HG03342 (cell line): ENCODE results near the gene PCDH10.
"Not testable (repeated sequence)": the region's sequence is repeated elsewhere in the genome, so short reads cannot be mapped to it uniquely, and the experiment has no call there.

Experiments
- ATAC-seq: cut with Tn5 transposase; IDR thresholded peaks from one replicate; pipeline ENCODE4 v1.9.1; 2021; ENCODE audit warnings: mild to moderate bottlenecking, moderate library complexity; ENCODE audit not compliant: unreplicated experiment

Gene PCDH10

DNA sequence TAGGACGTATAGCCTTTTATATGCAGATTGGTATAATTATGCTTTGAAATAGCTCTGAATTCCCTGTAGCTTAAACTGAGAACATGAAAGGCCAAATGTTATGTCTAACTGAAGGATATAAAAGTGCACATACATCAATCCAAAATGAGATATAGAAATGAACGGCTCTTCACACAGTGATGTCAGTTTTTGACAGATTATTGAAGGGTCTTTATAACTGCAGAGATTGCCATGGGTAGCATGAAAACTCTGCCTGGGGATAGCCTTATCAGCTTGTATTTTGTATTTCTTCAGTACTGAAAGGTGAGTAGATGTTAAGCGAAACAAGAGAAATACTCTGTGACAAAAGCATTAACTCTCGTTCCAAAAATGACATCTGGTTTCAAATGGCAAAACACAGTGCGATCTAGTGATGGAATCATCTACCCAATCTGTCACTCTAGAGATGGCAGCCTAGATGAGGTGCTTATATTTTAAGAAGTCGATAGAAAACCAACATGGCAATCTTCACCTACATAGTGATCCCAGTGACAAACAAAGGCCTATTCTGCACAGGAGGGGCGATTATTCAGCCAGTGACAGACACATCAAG is 59.7 kb downstream of the PCDH10 start:
- ATAC-seq = no peak

DNA sequence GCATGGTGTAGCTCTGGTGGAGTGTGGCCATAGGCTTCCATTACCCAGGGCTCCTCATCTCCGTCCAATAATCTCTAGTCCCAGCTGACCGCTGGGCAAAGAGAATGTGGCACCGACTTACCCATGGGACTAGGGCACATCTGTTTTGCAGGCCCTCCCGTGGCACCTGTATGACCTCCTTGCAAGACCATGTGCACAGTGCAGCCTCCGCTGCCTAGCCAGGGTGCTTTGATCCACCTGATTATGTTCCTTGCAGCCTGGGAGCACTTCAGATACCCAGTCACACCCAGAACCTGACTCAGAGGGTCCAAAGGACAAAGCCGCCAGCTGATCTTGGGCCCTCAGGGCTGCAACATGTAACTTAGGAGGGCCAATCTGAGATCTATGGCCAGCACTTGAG is 84.8 kb downstream of the PCDH10 start:
- no peak for ATAC-seq

DNA sequence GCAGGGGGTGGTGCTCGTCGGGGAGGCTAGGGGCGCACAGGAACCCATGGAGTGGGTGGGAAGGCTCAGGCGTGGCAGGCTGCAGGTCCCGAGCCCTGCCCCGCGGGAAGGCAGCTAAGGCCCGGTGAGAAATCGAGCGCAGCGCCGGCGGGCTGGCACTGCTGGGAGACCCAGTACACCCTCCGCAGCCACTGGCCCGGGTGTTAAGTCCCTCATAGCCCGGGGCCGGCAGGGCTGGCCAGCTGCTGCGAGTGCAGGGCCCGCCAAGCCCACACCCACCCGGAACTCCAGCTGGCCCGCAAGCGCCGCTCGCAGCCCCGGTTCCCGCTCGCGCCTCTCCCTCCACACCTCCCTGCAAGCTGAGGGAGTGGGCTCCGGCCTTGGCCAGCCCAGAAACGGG is 91.4 kb downstream of the PCDH10 start:
- ATAC-seq = not testable (repeated sequence)
